Tibial nerve (tissue), 4 donors: Measurements from ENCODE around the gene HOXD10. TPM values are rescaled to one million over a fixed set of nuclear protein-coding genes. Genes with fewer than 3 reads are reported as not detected.

Experiments used
- DNase-seq, 2 donors: peaks; one replicate each; pipeline ENCODE4 v3.0.0-alpha.2; 2019; ENCODE audit warnings: low spot score in 2 of 2
- H3K27ac ChIP-seq, 4 donors: fragments of 200-600 bp; sonication (generic) in 3 of 4; one replicate each; pipeline ENCODE4 v1.5.1; 2017 to 2019; ENCODE audit warnings: mild to moderate bottlenecking in 1 of 4
- H3K27me3 ChIP-seq, 2 donors: fragments of 200-600 bp; sonication (generic) in 1 of 2; one replicate each; pipeline versions ENCODE4 v1.5.1 to v1.6.0; 2017 to 2019
- H3K36me3 ChIP-seq, 3 donors: fragments of 200-600 bp; sonication (generic); one replicate each; pipeline ENCODE4 v1.5.1; 2018 to 2019
- H3K4me1 ChIP-seq, 4 donors: fragments of 200-600 bp; sonication (generic) in 3 of 4; one replicate each; pipeline ENCODE4 v1.5.1; 2017 to 2019
- H3K4me3 ChIP-seq, 4 donors: fragments of 200-600 bp; sonication (generic) in 3 of 4; one replicate each; pipeline ENCODE4 v1.5.1; 2017 to 2019; ENCODE audit warnings: mild to moderate bottlenecking in 1 of 4, moderate library complexity in 1 of 4
- H3K9me3 ChIP-seq, 4 donors: fragments of 200-600 bp; sonication (generic) in 3 of 4; one replicate each; pipeline ENCODE4 v1.5.1; 2017 to 2019
- EP300 ChIP-seq, 2 donors: sonication (generic); formaldehyde crosslinking; IDR thresholded peaks; one replicate each; pipeline ENCODE4 v1.6.1; 2017; ENCODE audit warnings: antibody characterized with exemption in 2 of 2, mild to moderate bottlenecking in 1 of 2
- POLR2A ChIP-seq, 2 donors: fragments of 450-650 bp; IDR thresholded peaks; one replicate each; pipeline ENCODE4 v1.6.1; 2017; ENCODE audit warnings: antibody characterized with exemption in 2 of 2, mild to moderate bottlenecking in 2 of 2, moderate library complexity in 2 of 2
- WGBS, 2 donors: methylation state at CpG; one replicate each; pipeline ENCODE4 v1.1.5; 2018; 5-methylcytosine and 5-hydroxymethylcytosine counted together
- total RNA-seq, 4 donors: library from RNA; depleted of rRNA; stranded (reverse); fragments of >200 nt; gene quantifications; one replicate each; pipeline ENCODE4 v1.1.0, GENCODE V29; 2016
- TF ChIP-seq, protein P1 (sequence below), 5 experiments: fragments of 200-600 bp in 3 of 5; fragments of 450-650 bp in 2 of 5; sonication (generic) in 3 of 5; IDR thresholded peaks; one replicate each; pipeline ENCODE4 v1.5.1; 2016 to 2019; ENCODE audit warnings: antibody characterized with exemption in 5 of 5, mild to moderate bottlenecking in 3 of 5, moderate library complexity in 2 of 5

Gene HOXD10
- total RNA-seq, 4 donors from 2014 or later, result 0.39 to 2.1 (median 1.1) TPM

DNA sequence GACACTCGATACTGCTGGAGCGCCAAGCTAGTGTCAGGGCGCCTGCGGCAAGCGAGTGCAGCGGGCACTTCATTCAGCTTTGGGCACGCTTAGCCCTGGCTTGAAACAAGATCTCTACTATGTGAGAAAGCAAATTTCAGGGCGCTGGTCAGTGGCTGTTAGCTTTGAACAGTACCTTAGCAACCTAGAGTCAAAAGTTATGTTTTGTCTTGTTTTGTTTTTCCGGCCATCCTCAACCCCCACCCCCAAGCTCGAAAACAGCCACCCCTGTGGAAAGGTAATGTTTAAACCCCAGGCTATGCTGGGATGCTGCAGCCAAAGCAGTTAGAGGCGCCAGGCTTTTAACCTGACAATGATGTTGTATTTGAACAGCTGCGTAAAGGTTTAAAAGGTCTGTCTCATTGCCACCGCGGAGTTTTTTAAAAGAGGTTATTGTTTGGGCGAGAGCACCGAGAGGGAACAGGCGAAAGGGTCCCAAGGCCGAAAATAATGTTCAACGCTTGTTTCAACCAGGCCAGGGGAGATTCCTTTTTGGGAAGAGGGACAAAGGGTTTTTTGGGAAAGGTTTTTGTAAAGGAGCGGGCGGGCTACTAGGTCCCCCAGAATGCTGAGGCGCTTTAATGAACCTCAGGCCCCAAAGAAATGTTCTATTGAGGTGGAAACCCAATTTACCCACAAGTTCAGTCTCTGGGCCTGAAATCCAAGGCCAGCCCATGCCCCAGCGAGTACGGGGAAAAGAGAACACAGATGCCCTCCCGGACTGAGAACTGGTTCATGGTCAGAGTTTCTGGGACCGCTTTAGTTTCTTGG, 2.3 kb upstream of the HOXD10 start:
- Histone ChIP-seq H3K4me1 (peaks cover 0 to 23% (median 0%) of the 10 kb centered on the region in 4 donors), H3K27me3 (peaks cover 0 to 100% of the 10 kb centered on the region in 2 donors), H3K9me3 (no peaks in the 10 kb centered on the region), H3K27ac (no peak overlapping the region), H3K36me3 (no peaks in the 10 kb centered on the region), H3K4me3 (no peak overlapping the region)
- WGBS, 2 donors, result 37 to 39% methylated on average over 26 of the region's 26 CpGs
- TF ChIP-seq POLR2A (IDR thresholded peaks at IDR 0.05) (no peak), EP300 (IDR thresholded peaks at IDR 0.05) (no peak)
- TF ChIP-seq, protein P1, sequence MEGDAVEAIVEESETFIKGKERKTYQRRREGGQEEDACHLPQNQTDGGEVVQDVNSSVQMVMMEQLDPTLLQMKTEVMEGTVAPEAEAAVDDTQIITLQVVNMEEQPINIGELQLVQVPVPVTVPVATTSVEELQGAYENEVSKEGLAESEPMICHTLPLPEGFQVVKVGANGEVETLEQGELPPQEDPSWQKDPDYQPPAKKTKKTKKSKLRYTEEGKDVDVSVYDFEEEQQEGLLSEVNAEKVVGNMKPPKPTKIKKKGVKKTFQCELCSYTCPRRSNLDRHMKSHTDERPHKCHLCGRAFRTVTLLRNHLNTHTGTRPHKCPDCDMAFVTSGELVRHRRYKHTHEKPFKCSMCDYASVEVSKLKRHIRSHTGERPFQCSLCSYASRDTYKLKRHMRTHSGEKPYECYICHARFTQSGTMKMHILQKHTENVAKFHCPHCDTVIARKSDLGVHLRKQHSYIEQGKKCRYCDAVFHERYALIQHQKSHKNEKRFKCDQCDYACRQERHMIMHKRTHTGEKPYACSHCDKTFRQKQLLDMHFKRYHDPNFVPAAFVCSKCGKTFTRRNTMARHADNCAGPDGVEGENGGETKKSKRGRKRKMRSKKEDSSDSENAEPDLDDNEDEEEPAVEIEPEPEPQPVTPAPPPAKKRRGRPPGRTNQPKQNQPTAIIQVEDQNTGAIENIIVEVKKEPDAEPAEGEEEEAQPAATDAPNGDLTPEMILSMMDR (IDR thresholded peaks at IDR 0.05), result no peak
- no peak for DNase-seq

DNA sequence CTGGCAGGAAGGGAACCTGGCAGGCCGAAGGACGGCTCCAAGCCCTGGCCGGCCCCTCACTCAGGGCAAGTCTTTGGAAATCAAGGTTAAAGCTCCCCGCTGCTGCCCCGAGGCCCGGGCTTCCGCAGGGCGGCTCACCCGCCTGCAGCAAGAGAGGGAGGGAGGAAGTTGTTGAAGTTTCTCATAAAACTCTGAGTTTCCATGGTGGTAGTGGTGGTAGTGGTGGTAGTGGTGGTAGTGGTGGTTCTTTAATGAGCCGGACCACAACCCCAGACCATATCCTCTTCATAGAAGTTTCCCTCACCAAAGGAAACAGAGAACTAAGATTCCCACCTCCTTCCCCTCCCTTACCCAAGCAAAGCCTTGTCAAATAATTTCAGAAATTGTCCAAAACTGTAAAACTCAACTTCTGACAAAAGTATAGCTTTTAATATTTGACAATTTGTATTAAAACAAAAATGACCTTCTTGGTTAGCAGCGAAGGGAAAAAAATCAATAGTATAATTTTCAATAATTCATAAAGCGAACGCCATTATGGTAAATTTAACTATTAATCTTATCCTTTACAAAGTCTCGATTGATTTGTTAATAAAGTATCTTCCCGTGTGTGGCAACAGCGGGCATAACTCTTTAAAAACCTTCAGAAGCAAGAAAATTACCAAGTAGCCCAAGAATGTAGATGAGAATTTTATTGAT, 1.5 kb upstream of the HOXD10 start:
- no peaks in the 10 kb centered on the region for H3K36me3 ChIP-seq
- H3K27me3 ChIP-seq, result peaks cover 0 to 100% of the 10 kb centered on the region in 2 donors
- no peak for DNase-seq
- 51 to 52% methylated on average over 16 of the region's 16 CpGs for WGBS, 2 donors
- H3K4me1 ChIP-seq, result peaks cover 0 to 23% (median 0%) of the 10 kb centered on the region in 4 donors
- TF ChIP-seq EP300 (IDR thresholded peaks at IDR 0.05) (no peak), POLR2A (IDR thresholded peaks at IDR 0.05) (no peak)
- TF ChIP-seq, protein P1 (IDR thresholded peaks at IDR 0.05), result no peak
- H3K4me3 ChIP-seq, result no peak overlapping the region
- H3K9me3 ChIP-seq, result no peaks in the 10 kb centered on the region
- no peak overlapping the region for H3K27ac ChIP-seq

DNA sequence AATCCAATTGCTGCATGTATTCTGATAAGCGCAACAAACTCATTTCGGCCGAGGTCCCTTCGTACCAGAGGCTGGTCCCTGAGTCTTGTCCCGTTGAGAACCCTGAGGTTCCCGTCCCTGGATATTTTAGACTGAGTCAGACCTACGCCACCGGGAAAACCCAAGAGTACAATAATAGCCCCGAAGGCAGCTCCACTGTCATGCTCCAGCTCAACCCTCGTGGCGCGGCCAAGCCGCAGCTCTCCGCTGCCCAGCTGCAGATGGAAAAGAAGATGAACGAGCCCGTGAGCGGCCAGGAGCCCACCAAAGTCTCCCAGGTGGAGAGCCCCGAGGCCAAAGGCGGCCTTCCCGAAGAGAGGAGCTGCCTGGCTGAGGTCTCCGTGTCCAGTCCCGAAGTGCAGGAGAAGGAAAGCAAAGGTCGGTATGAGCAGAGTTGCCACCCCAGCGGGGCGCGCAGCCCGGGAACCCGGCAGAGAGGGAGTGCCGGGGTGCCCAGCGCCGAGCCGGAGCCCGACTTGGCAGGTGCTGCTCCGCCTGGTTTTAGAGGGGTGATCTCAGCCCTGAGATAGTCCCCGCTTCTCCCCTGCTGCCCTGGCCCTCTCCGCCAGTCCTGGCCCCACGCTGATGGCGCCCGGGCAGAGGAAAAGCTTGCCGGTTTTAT, 714 bp downstream of the HOXD10 start:
- WGBS, 2 donors, result 13 to 19% methylated on average over 30 to 40 of the region's 40 CpGs
- peaks cover 0 to 27% (median under 1%) of the 10 kb centered on the region in 4 donors for H3K4me1 ChIP-seq
- no peak for DNase-seq
- TF ChIP-seq POLR2A (IDR thresholded peaks at IDR 0.05) (no peak), EP300 (IDR thresholded peaks at IDR 0.05) (no peak)
- TF ChIP-seq, protein P1 (IDR thresholded peaks at IDR 0.05), result no peak
- H3K36me3 ChIP-seq, result no peaks in the 10 kb centered on the region
- no peaks in the 10 kb centered on the region for H3K9me3 ChIP-seq
- peak overlapping the region in 1 of 4 donors; percentile 29 for H3K4me3 ChIP-seq
- H3K27ac ChIP-seq, result peak overlapping the region in 1 of 4 donors; percentile 16
- peaks cover 9 to 100% of the 10 kb centered on the region in 2 donors for H3K27me3 ChIP-seq

DNA sequence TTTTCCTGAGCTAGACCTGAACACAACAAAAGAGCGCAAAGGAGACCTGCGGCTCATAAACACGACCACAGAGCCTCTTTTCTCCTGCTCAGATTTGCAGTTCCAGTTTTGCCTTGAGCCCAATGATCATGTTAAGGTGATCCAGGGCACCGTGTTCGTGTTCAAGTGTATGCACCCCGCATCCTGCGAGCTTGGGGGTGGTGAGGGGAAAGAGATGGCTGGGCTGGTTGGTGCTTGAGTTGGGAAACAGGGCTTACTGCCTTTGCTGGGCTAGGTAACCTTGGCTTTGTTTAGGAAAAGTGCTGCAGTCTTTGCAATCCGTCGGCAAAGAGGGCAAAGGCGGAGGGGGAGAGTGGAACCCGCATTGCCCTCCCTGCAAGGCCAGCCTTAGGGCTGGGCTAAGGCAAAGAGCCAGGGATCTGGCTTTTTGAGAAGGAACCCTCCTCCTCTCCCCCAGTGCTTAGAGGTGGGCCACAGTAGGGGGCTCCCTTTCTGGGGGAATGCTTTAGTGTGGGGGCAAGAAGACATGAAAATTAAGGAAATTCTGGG, 1.3 kb downstream of the HOXD10 start:
- no peak for TF ChIP-seq EP300 (IDR thresholded peaks at IDR 0.05)
- TF ChIP-seq, protein P1 (IDR thresholded peaks at IDR 0.05), result no peak
- no peak for TF ChIP-seq POLR2A (IDR thresholded peaks at IDR 0.05)
- Histone ChIP-seq H3K4me3 (peak overlapping the region in 1 of 4 donors; percentile 29), H3K27ac (peak overlapping the region in 1 of 4 donors; percentile 16), H3K27me3 (peaks cover 9 to 100% of the 10 kb centered on the region in 2 donors), H3K9me3 (no peaks in the 10 kb centered on the region), H3K4me1 (peaks cover 0 to 33% (median 4%) of the 10 kb centered on the region in 4 donors), H3K36me3 (no peaks in the 10 kb centered on the region)
- 16 to 19% methylated on average over 11 of the region's 11 CpGs for WGBS, 2 donors
- DNase-seq, result no peak
